HCT116 (cell line): ENCODE data around the gene FBXL7. TPM values are rescaled to one million over a fixed set of nuclear protein-coding genes. Genes with fewer than 3 reads are reported as not detected.

ENCODE experiments used
- ATAC-seq: fragments of 200-7000 bp; cut with Tn5 transposase; 2 replicates; pipeline ENCODE4 v1.9.1; 2020; ENCODE audit warnings: mild to moderate bottlenecking, moderate library complexity
- BruUV-seq: library from RNA; stranded (reverse); fragments of 400-500 nt; replicated peaks from 2 replicates; lab custom pipeline; 2021; lab: Mats Ljungman, UMichigan
- CTCF ChIA-PET: fragments of 300-600 bp; sonication (Branson Sonifier 250); formaldehyde crosslinking; loops from one replicate; lab custom pipeline; 2021; ENCODE audit warnings: antibody characterized with exemption; lab: Charles Lee
- POLR2A ChIA-PET: fragments of 300-600, 350-600 bp; sonication (Branson Sonifier 250); formaldehyde crosslinking; loops from one replicate; lab custom pipeline; 2021; ENCODE audit warnings: antibody characterized with exemption; lab: Charles Lee
- RAD21 ChIA-PET, 2 experiments: fragments of 300-600 bp; sonication (Branson Sonifier 250); formaldehyde crosslinking; loops; one replicate each; lab custom pipeline; 2023; ENCODE audit warnings: low total read pairs in 2 of 2; ENCODE audit not compliant: uncharacterized antibody in 2 of 2, unreplicated experiment in 2 of 2, low non-redundant PET in 1 of 2; lab: Charles Lee
- DNase-seq: peaks from one replicate; pipeline ENCODE4 v3.0.0-alpha.2; 2010; ENCODE audit warnings: low read depth, low spot score
- H2AFZ ChIP-seq: fragments of 200-600 bp; shearing (Covaris generic), sonication (generic); 2 replicates; pipeline ENCODE4 v1.6.1; 2017; ENCODE audit warnings: low read depth, mixed run types, mixed read lengths, antibody characterized with exemption, low read length; ENCODE audit not compliant: poor library complexity, severe bottlenecking
- H3K27ac ChIP-seq: 2 replicates; pipeline ENCODE4 v1.5.1; 2012; ENCODE audit warnings: low read depth, low read length
- H3K27me3 ChIP-seq: fragments of 200-600 bp; sonication (generic); 2 replicates; pipeline ENCODE4 v1.6.1; 2016; ENCODE audit warnings: mixed run types, low read length, mixed read lengths; ENCODE audit not compliant: insufficient read depth
- H3K36me3 ChIP-seq, 2 experiments: fragments of 200-500 bp in 1 of 2; fragments of 200-600 bp in 1 of 2; sonication (Bioruptor generic) in 1 of 2; sonication (generic) in 1 of 2; 2 replicates each; pipeline versions ENCODE4 v1.5.1 to v1.6.1; 2014 to 2016; ENCODE audit warnings: low read length in 2 of 2, inconsistent platforms in 1 of 2, mixed read lengths in 1 of 2, mixed run types in 1 of 2; ENCODE audit not compliant: insufficient read depth in 2 of 2, control insufficient read depth in 1 of 2
- H3K4me1 ChIP-seq, 2 experiments: fragments of 200-600 bp in 1 of 2; sonication (generic) in 1 of 2; 2 replicates each; pipeline versions ENCODE4 v1.5.1 to v1.6.1; 2012 to 2017; ENCODE audit warnings: low read length in 2 of 2, inconsistent platforms in 1 of 2, mild to moderate bottlenecking in 1 of 2, mixed read lengths in 1 of 2, mixed run types in 1 of 2, moderate library complexity in 1 of 2; ENCODE audit not compliant: insufficient read depth in 2 of 2, control insufficient read depth in 1 of 2
- H3K4me2 ChIP-seq: fragments of 200-600 bp; sonication (generic); 2 replicates; pipeline ENCODE4 v1.6.1; 2017; ENCODE audit warnings: mixed run types, low read length, mixed read lengths
- H3K4me3 ChIP-seq, 2 experiments: fragments of 200-600 bp in 1 of 2; sonication (generic) in 1 of 2; replicated peaks in 1 of 2; 2 replicates each; pipeline ENCODE4 v1.5.1; 2011 to 2016; ENCODE audit warnings: low read length in 2 of 2, control low read depth in 1 of 2, low read depth in 1 of 2, mild to moderate bottlenecking in 1 of 2, mixed read lengths in 1 of 2, mixed run types in 1 of 2
- H3K79me2 ChIP-seq: fragments of 200-600 bp; sonication (generic); 2 replicates; pipeline ENCODE4 v1.6.1; 2017; ENCODE audit warnings: mild to moderate bottlenecking, mixed run types, low read length, moderate library complexity, mixed read lengths; ENCODE audit not compliant: insufficient read depth
- H3K9ac ChIP-seq: fragments of 200-600 bp; sonication (generic); 2 replicates; pipeline ENCODE4 v1.6.1; 2016; ENCODE audit warnings: low read length, mixed read lengths
- H3K9me2 ChIP-seq: fragments of 200-600 bp; sonication (generic), shearing (Covaris generic); 2 replicates; pipeline ENCODE4 v1.6.1; 2017; ENCODE audit warnings: mixed run types, mild to moderate bottlenecking, moderate library complexity; ENCODE audit not compliant: insufficient read depth
- H3K9me3 ChIP-seq, 2 experiments: fragments of 200-500 bp in 1 of 2; fragments of 200-600 bp in 1 of 2; sonication (Bioruptor generic) in 1 of 2; sonication (generic) in 1 of 2; 2 replicates each; pipeline ENCODE4 v1.6.1; 2014 to 2017; ENCODE audit warnings: low read length in 2 of 2, mixed read lengths in 2 of 2, inconsistent platforms in 1 of 2, low read depth in 1 of 2, mild to moderate bottlenecking in 1 of 2, mixed run types in 1 of 2, moderate library complexity in 1 of 2; ENCODE audit not compliant: control insufficient read depth in 1 of 2, insufficient read depth in 1 of 2
- H4K20me1 ChIP-seq: fragments of 200-600 bp; sonication (generic), shearing (Covaris generic); 2 replicates; pipeline ENCODE4 v1.6.1; 2017; ENCODE audit warnings: mixed run types, mild to moderate bottlenecking, moderate library complexity; ENCODE audit not compliant: insufficient read depth
- CEBPB ChIP-seq: IDR thresholded peaks from 2 replicates; pipeline ENCODE4 v1.6.1; 2012; ENCODE audit warnings: low read depth
- EGR1 ChIP-seq: IDR thresholded peaks from 2 replicates; pipeline ENCODE4 v1.6.1; 2012; ENCODE audit warnings: low read depth
- EZH2 ChIP-seq: fragments of 200-600 bp; sonication (generic); IDR thresholded peaks from 2 replicates; pipeline ENCODE4 v1.6.1; 2017; ENCODE audit warnings: antibody characterized with exemption, mixed run types
- JUND ChIP-seq: IDR thresholded peaks from 2 replicates; pipeline ENCODE4 v1.6.1; 2012
- RAD21 ChIP-seq: IDR thresholded peaks from 2 replicates; pipeline ENCODE4 v1.6.1; 2012; ENCODE audit warnings: low read depth, mild to moderate bottlenecking
- SIN3A ChIP-seq: IDR thresholded peaks from 2 replicates; pipeline ENCODE4 v1.6.1; 2012; ENCODE audit warnings: low read depth
- YY1 ChIP-seq: IDR thresholded peaks from 2 replicates; pipeline ENCODE4 v1.6.1; 2011; ENCODE audit warnings: low read length, low read depth, moderate library complexity, mild to moderate bottlenecking; ENCODE audit not compliant: insufficient replicate concordance; ENCODE audit errors: extremely low read depth
- ZBTB33 ChIP-seq: IDR thresholded peaks from 2 replicates; pipeline ENCODE4 v1.6.1; 2011; ENCODE audit warnings: mild to moderate bottlenecking, low read length, moderate library complexity; ENCODE audit not compliant: insufficient replicate concordance; ENCODE audit errors: extremely low read depth
- ZNF274 ChIP-seq: fragments of 200-500 bp; sonication (Bioruptor generic); IDR thresholded peaks from 2 replicates; pipeline ENCODE4 v1.6.1; 2014; ENCODE audit warnings: mild to moderate bottlenecking, low read depth, low read length, inconsistent platforms
- intact Hi-C: fragments of 100-400 bp; cut with micrococcal nuclease; formaldehyde crosslinking; loops from 2 replicates; pipeline ENCODE4 v1.10.0; 2022
- total RNA-seq: library from RNA; stranded (reverse); gene quantifications from one replicate; pipeline ENCODE4 v1.2.1, GENCODE V29; 2021; ENCODE audit not compliant: unreplicated experiment
- TF ChIP-seq, protein P1 (sequence below): IDR thresholded peaks from 2 replicates; pipeline ENCODE4 v1.6.1; 2012; ENCODE audit warnings: low read depth

Gene FBXL7
- total RNA-seq, 1 experiment from 2014 or later, result 0.05 TPM

- Histone ChIP-seq H3K4me3 (no peak overlapping the region), H3K4me1 (no peaks in the 10 kb centered on the region), H4K20me1 (no peaks in the 10 kb centered on the region), H3K4me2 (no peak overlapping the region)
- TF ChIP-seq CEBPB (no peak), ZBTB33 (no peak), RAD21 (no peak), EGR1 (no peak), JUND (no peak), EZH2 (no peak), ZNF274 (no peak), YY1 (no peak), SIN3A (no peak)
- TF ChIP-seq, protein P1, sequence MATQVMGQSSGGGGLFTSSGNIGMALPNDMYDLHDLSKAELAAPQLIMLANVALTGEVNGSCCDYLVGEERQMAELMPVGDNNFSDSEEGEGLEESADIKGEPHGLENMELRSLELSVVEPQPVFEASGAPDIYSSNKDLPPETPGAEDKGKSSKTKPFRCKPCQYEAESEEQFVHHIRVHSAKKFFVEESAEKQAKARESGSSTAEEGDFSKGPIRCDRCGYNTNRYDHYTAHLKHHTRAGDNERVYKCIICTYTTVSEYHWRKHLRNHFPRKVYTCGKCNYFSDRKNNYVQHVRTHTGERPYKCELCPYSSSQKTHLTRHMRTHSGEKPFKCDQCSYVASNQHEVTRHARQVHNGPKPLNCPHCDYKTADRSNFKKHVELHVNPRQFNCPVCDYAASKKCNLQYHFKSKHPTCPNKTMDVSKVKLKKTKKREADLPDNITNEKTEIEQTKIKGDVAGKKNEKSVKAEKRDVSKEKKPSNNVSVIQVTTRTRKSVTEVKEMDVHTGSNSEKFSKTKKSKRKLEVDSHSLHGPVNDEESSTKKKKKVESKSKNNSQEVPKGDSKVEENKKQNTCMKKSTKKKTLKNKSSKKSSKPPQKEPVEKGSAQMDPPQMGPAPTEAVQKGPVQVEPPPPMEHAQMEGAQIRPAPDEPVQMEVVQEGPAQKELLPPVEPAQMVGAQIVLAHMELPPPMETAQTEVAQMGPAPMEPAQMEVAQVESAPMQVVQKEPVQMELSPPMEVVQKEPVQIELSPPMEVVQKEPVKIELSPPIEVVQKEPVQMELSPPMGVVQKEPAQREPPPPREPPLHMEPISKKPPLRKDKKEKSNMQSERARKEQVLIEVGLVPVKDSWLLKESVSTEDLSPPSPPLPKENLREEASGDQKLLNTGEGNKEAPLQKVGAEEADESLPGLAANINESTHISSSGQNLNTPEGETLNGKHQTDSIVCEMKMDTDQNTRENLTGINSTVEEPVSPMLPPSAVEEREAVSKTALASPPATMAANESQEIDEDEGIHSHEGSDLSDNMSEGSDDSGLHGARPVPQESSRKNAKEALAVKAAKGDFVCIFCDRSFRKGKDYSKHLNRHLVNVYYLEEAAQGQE, result no peak
- TF ChIP-seq, all 23 proteins: peak for 0
- ATAC-seq, result no peak
- Histone ChIP-seq H3K9me2 (no peaks in the 10 kb centered on the region), H2AFZ (no peak overlapping the region), H3K9me3 (peaks cover 22 to 41% of the 10 kb centered on the region in 2 experiments; a peak in 2 of 4 replicates), H3K9ac (no peak overlapping the region), H3K79me2 (no peaks in the 10 kb centered on the region), H3K36me3 (no peaks in the 10 kb centered on the region), H3K27me3 (no peaks in the 10 kb centered on the region), H3K27ac (no peak overlapping the region)
- ChIA-PET CTCF (no interaction called here), RAD21 (no interaction called here), POLR2A (no interaction called here)
- no TSS peak for BruUV-seq
- DNase-seq, result no peak
- intact Hi-C loops, result no loop called here
These were observed 240.4 kb downstream of the FBXL7 start for GRCh38 chr5:15740383-15740782.
